Skeletal muscle tissue (tissue), 4 donors: ENCODE measurements around the gene DIP2C. TPM values are rescaled to one million over a fixed set of nuclear protein-coding genes. Genes with fewer than 3 reads are reported as not detected.
A peak's percentile ranks its signal among the peaks of the same experiment; 100 is the strongest.

Experiments
- H3K27ac ChIP-seq: one replicate; pipeline ENCODE4 v1.7.0; 2013; ENCODE audit warnings: mild to moderate bottlenecking, low read depth, low read length, inconsistent platforms
- H3K27me3 ChIP-seq, 3 donors: one replicate each; pipeline ENCODE4 v1.7.0; 2013; ENCODE audit warnings: low read length in 3 of 3; ENCODE audit not compliant: control insufficient read depth in 3 of 3, insufficient read depth in 3 of 3
- H3K36me3 ChIP-seq, 3 donors: one replicate each; pipeline ENCODE4 v1.7.0; 2013; ENCODE audit warnings: low read length in 3 of 3; ENCODE audit not compliant: control insufficient read depth in 3 of 3, insufficient read depth in 3 of 3
- H3K4me1 ChIP-seq, 3 donors: one replicate each; pipeline ENCODE4 v1.7.0; 2013; ENCODE audit warnings: low read length in 3 of 3, mild to moderate bottlenecking in 3 of 3; ENCODE audit not compliant: control insufficient read depth in 3 of 3, insufficient read depth in 3 of 3
- H3K4me3 ChIP-seq, 3 donors: one replicate each; pipeline ENCODE4 v1.7.0; 2013; ENCODE audit warnings: low read length in 3 of 3
- H3K9ac ChIP-seq, 3 donors: one replicate each; pipeline ENCODE4 v1.7.0; 2013; ENCODE audit warnings: low read length in 3 of 3, mild to moderate bottlenecking in 3 of 3, moderate library complexity in 2 of 3, low read depth in 1 of 3
- H3K9me3 ChIP-seq, 3 donors: one replicate each; pipeline ENCODE4 v1.7.0; 2013; ENCODE audit warnings: low read length in 3 of 3; ENCODE audit not compliant: control insufficient read depth in 3 of 3
- total RNA-seq: library from RNA; depleted of rRNA; stranded (reverse); fragments of >200 nt; gene quantifications from one replicate; pipeline ENCODE4 v1.2.3, GENCODE V29; 2014
- donor health status: Osteomylitis.

The DIP2C gene, protein sequence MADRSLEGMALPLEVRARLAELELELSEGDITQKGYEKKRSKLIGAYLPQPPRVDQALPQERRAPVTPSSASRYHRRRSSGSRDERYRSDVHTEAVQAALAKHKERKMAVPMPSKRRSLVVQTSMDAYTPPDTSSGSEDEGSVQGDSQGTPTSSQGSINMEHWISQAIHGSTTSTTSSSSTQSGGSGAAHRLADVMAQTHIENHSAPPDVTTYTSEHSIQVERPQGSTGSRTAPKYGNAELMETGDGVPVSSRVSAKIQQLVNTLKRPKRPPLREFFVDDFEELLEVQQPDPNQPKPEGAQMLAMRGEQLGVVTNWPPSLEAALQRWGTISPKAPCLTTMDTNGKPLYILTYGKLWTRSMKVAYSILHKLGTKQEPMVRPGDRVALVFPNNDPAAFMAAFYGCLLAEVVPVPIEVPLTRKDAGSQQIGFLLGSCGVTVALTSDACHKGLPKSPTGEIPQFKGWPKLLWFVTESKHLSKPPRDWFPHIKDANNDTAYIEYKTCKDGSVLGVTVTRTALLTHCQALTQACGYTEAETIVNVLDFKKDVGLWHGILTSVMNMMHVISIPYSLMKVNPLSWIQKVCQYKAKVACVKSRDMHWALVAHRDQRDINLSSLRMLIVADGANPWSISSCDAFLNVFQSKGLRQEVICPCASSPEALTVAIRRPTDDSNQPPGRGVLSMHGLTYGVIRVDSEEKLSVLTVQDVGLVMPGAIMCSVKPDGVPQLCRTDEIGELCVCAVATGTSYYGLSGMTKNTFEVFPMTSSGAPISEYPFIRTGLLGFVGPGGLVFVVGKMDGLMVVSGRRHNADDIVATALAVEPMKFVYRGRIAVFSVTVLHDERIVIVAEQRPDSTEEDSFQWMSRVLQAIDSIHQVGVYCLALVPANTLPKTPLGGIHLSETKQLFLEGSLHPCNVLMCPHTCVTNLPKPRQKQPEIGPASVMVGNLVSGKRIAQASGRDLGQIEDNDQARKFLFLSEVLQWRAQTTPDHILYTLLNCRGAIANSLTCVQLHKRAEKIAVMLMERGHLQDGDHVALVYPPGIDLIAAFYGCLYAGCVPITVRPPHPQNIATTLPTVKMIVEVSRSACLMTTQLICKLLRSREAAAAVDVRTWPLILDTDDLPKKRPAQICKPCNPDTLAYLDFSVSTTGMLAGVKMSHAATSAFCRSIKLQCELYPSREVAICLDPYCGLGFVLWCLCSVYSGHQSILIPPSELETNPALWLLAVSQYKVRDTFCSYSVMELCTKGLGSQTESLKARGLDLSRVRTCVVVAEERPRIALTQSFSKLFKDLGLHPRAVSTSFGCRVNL (N-terminal part only)
- 18.8 TPM for total RNA-seq

DNA sequence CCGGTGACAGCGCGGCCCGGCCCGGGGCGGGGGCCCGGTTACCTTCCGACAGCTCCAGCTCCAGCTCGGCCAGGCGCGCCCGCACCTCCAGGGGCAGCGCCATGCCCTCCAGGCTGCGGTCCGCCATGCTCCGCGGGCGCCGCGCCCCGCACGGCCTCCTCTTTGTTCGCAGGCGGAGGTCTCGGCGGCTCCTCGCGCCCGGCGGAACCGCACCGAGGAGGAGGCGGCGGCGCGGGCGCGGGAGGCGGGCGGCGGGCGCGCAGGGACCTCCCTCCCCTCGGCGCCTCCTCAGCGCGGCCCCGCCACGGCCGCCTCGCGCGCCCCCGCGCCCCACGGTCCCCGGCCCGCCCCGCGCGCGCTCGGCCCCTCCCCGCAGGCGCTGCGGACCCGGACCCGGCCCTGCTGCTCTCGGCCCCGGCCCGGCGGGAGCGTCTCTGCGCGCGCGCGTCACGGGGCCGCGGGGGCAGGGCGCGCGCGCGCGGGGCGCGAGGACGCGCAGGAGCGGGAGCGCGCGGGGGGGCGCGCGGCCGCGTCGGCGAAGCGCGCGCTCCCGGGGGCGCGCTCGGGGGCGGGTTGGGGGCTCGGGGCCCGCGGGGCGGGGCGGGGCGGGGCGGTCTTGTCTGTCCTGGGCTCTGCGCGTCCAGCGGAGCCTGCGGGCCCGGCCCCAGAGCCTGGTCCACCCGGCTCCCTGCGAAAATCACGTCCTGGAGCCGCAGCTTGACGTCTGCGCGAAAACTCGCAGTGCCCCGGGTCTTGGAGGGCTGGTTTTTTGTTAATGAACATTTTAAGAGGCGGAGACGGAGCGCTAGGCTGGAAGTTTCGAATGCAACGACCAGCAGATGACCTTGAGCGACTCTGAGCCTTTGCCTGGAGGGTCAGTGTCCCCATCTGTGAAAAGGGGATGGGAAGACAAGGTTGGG lies at the start of gene DIP2C:
TSS of gene DIP2C (minus strand) at position 217 of the 920 bp plus-strand sequence. CDS start at position 127, 90 bp downstream.
- Histone ChIP-seq H3K9me3 (peaks cover 0 to 2% (median 0%) of the 10 kb centered on the region in 3 donors), H3K9ac (peak within 1 kb of the TSS; percentile 81 to 94 (median 83)), H3K27me3 (peaks cover 0 to 5% (median 0%) of the 10 kb centered on the region in 3 donors), H3K4me3 (peak within 1 kb of the TSS; percentile 79 to 83 (median 82)), H3K36me3 (no peaks in the 10 kb centered on the region), H3K4me1 (peaks cover 9 to 23% (median 15%) of the 10 kb centered on the region in 3 donors), H3K27ac (peak within 1 kb of the TSS; percentile 77)

DNA sequence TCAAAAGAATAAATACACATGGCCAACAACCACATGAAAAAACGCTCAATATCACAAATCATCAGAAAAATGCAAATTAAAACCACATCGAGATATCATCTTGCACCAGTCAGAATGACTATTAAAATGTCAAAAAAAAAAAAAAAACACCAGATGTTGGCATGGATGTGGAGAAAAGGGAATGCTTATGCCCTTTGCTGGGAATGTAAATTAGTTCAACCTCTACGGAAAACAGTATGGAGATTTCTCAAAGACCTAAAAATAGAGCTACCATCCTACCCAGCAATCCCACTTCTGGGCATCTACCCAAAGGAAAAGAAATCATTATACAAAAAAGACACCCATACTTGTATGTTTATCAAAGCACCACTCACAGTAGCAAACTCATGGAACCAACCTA lies 45.0 kb upstream of the DIP2C start:
- no peaks in the 10 kb centered on the region for H3K4me1 ChIP-seq
- no peak overlapping the region for H3K27ac ChIP-seq
- H3K9me3 ChIP-seq = no peaks in the 10 kb centered on the region
- H3K9ac ChIP-seq = no peak overlapping the region
- no peak overlapping the region for H3K4me3 ChIP-seq
- H3K36me3 ChIP-seq = no peaks in the 10 kb centered on the region
- peaks cover 3 to 10% (median 5%) of the 10 kb centered on the region in 3 donors for H3K27me3 ChIP-seq

DNA sequence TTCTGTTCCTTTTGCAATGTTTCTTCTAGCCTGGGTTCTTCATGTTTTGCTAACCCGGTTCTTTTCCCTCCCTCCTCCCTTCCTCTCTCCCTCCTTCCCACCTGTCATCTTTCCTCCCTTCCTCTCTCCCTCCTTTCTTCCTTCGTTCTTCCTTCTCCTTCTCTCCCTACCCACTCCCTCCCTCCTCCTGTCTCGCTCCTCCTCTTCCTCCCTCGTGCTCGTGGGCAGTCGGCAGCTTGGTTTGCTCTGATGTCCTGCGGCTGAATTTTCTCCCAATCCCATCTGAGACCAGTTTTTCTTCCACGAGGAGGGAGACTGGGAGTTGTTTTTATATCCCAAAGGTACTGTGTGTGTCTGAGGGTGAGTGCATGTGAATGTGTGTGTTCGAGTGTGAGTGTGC lies 43.6 kb upstream of the DIP2C start:
- Histone ChIP-seq H3K9ac (no peak overlapping the region), H3K9me3 (no peaks in the 10 kb centered on the region), H3K4me1 (no peaks in the 10 kb centered on the region), H3K27me3 (peaks cover 5 to 6% (median 6%) of the 10 kb centered on the region in 3 donors), H3K27ac (no peak overlapping the region), H3K36me3 (no peaks in the 10 kb centered on the region), H3K4me3 (no peak overlapping the region)

DNA sequence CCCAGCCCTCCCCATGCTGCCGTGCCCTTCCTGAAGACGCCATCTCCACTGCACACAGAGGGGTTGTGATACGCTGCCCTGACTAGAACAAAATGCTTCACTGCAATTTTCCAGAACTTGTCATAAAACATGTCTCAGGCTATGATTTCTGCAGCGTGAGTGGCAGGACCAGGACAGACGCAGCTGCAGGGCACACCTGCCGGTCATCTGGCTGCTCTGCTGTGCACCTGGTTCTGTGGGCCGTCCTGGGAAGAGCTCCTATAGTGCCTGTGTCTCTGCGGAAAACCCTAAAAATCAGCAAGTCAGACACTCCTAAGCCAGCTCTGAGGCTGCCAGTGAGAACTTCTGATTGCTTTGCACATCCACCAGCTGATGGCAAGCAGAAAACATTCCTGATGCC lies 39.7 kb upstream of the DIP2C start:
- no peaks in the 10 kb centered on the region for H3K4me1 ChIP-seq
- no peaks in the 10 kb centered on the region for H3K36me3 ChIP-seq
- no peaks in the 10 kb centered on the region for H3K9me3 ChIP-seq
- H3K27ac ChIP-seq = no peak overlapping the region
- peaks cover 8 to 12% (median 10%) of the 10 kb centered on the region in 3 donors for H3K27me3 ChIP-seq
- no peak overlapping the region for H3K9ac ChIP-seq
- no peak overlapping the region for H3K4me3 ChIP-seq

DNA sequence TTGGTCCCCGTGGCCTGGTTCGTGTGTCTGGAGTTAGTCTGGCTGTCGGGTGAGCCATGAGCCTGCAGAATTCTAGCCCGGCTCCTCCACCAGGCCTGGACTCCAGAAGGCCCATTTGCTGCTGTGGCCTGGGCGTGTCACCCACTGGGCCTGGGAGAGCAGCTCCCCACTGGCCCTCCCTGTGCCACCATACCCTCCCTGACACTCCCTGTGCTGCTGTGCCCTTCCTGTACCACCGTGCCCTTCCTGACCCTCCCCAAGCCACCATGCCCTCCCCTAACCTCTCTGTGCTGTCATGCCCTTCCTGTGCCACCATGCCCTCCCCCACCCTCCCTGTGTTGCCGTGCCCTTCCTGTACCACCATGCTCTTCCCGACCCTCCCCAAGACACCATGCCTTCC lies 39.1 kb upstream of the DIP2C start:
- H3K9ac ChIP-seq = no peak overlapping the region
- H3K9me3 ChIP-seq = peaks cover 0 to 4% (median 0%) of the 10 kb centered on the region in 3 donors
- H3K4me1 ChIP-seq = no peaks in the 10 kb centered on the region
- peaks cover 9 to 12% (median 10%) of the 10 kb centered on the region in 3 donors for H3K27me3 ChIP-seq
- no peaks in the 10 kb centered on the region for H3K36me3 ChIP-seq
- H3K27ac ChIP-seq = no peak overlapping the region
- no peak overlapping the region for H3K4me3 ChIP-seq

DNA sequence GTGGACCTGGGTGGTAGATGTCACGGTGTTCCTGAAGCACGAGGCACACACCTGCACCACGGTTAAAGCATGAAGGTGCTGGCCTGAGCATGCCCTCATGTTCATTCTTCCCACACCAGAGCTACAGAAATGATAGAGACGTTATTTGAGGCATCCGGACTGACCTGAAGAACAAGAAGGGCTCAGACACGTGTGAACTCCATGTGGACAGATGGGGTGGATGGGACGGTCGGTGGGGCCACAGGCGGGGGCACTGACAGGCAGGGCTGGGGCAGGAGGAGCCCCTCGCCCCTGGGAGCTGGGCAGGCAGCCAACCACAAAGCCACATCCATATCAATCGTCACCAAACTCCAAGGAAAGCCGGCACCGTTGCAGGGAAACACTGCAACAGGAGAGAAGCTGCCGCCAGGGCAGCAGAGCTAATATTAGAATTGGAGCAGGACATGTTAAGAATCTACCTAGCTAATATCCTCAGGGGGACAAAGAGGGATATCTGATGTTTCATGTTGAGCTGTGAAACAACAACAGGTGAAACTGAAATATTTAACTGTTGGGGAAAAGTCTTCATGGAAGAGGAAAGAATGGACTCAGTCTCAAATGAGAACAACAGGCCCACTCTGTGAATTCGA lies 37.8 kb upstream of the DIP2C start:
- Histone ChIP-seq H3K4me1 (no peaks in the 10 kb centered on the region), H3K27me3 (peaks cover 9 to 15% (median 14%) of the 10 kb centered on the region in 3 donors), H3K9ac (no peak overlapping the region), H3K27ac (no peak overlapping the region), H3K36me3 (no peaks in the 10 kb centered on the region), H3K4me3 (no peak overlapping the region), H3K9me3 (peaks cover 0 to 6% (median 0%) of the 10 kb centered on the region in 3 donors)

DNA sequence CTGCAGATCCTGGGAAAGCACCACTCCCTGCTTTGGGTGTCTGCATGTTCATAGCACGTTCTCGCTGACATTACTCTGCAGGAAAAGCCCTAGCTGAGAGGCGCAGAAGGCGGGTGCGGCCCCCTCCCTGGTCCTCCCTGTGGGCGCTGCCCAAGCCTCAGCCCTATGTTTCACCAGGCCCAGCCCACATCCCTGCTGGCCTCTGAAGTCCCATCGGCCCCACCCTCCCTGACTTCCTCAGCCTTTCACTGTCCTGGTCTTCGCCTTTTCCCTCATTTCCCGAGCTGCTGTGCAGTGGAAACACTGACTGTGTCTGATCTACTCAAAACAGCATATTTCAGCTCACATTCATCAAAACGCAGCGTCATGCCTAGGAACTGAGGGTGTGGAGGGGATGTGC lies 36.3 kb upstream of the DIP2C start:
- H3K4me1 ChIP-seq = no peaks in the 10 kb centered on the region

DNA sequence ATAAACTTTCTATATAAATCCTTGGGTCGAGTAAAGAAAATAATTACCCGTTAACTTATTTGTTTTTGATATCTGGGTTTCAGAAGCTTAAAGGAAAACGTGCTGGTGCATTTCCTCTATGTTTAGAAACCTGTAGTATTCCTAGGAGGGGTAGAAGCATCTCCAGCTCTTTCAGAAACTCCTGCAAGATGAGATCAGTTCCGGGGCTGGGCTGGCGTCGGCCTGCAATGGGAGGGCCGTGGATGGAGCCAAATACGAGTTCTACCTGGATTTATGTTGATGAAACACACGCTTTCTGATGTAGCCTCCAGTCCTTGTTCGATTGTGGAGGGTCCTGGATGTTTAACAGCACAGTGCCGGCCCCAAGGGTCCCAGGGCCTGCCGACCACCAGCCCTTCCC lies 35.8 kb upstream of the DIP2C start:
- Histone ChIP-seq H3K4me3 (no peak overlapping the region), H3K27ac (no peak overlapping the region), H3K9me3 (peaks cover 0 to 6% (median 0%) of the 10 kb centered on the region in 3 donors), H3K9ac (no peak overlapping the region), H3K36me3 (no peaks in the 10 kb centered on the region), H3K4me1 (no peaks in the 10 kb centered on the region), H3K27me3 (peaks cover 3 to 16% (median 12%) of the 10 kb centered on the region in 3 donors)

More for the DNA sequence above, 36.3 kb upstream of the DIP2C start:
- Histone ChIP-seq H3K27ac (no peak overlapping the region), H3K36me3 (no peaks in the 10 kb centered on the region), H3K9me3 (peaks cover 0 to 6% (median 0%) of the 10 kb centered on the region in 3 donors), H3K27me3 (peaks cover 3 to 16% (median 10%) of the 10 kb centered on the region in 3 donors), H3K4me3 (no peak overlapping the region), H3K9ac (no peak overlapping the region)
